ENCODE data around the gene OR5AU1. TPM values are rescaled to one million over a fixed set of nuclear protein-coding genes. Genes with fewer than 3 reads are reported as not detected.

OR5AU1 gene
- polyA plus RNA-seq, 2 of the 4 experiments (the other 2 are of a cell fraction) = not detected

- POLR2A ChIA-PET = no interaction called here
These were observed 22.0 kb downstream of the OR5AU1 start for GRCh38 chr14:21133901-21134300.

GRCh38 chr14:21123429-21123828 is 32.4 kb downstream of the OR5AU1 start:
- Histone ChIP-seq H3K4me2 (no peak overlapping the region), H3K9me3 (no peaks in the 10 kb centered on the region), H3K27ac (no peak overlapping the region), H3K4me1 (no peaks in the 10 kb centered on the region), H3K4me3 (no peak overlapping the region)
- DNase-seq (ENCODE audit: low read depth in 1 of 2, low spot score in 1 of 2) (no peak), ATAC-seq (no peak), FAIRE-seq (no peak)
- WGBS (ENCODE audit: missing lambda C conversion rate) = 50% methylated on average over 1 of the region's 1 CpG
- POLR2A ChIA-PET = interaction anchor here (1.2 kb wide), 1 partner anchor 19 kb away, joined by 3 read pairs; no protein-coding TSS in a partner anchor
- TF ChIP-seq ZC3H11A (IDR thresholded peaks at IDR 0.05) (no peak), HDAC2 (IDR thresholded peaks at IDR 0.05) (no peak), ZNF302 (CRISPR knock-in tag; IDR thresholded peaks at IDR 0.05) (no peak), HEYL (CRISPR knock-in tag; IDR thresholded peaks at IDR 0.05) (no peak), POLR2AphosphoS2 (conservative IDR thresholded peaks at IDR 0.05; ENCODE audit: low read length) (no peak)
- CTCF ChIA-PET = interaction anchor here (1.2 to 6.2 kb wide), 8 partner anchors 10 to 109 kb away, joined by 3 to 34 read pairs (median 8); no protein-coding TSS in a partner anchor

More at GRCh38 chr14:21133901-21134300, 22.0 kb downstream of the OR5AU1 start:
- Histone ChIP-seq H3K4me1 (no peaks in the 10 kb centered on the region), H3K9me3 (0 out of 3 replicates have a peak, but pooled peaks cover 3% of the 10 kb centered on the region), H3K4me2 (no peak overlapping the region), H3K4me3 (no peak overlapping the region), H3K27ac (no peak overlapping the region)
- CTCF ChIA-PET = interaction anchor here (0.7 to 4.2 kb wide), 4 partner anchors 9 to 138 kb away, joined by 3 to 34 read pairs (median 7); no protein-coding TSS in a partner anchor
- no peak for ATAC-seq
- no peak for DNase-seq (ENCODE audit: low read depth in 1 of 2, low spot score in 1 of 2)
- WGBS (ENCODE audit: missing lambda C conversion rate) = 13% methylated on average over 1 of the region's 1 CpG
- TF ChIP-seq USF2 (IDR thresholded peaks at IDR 0.05) (no peak), NPAS2 (CRISPR knock-in tag; IDR thresholded peaks at IDR 0.05; ENCODE audit: borderline replicate concordance) (no peak), HES2 (IDR thresholded peaks at IDR 0.05) (no peak), EHF (CRISPR knock-in tag; IDR thresholded peaks at IDR 0.05) (no peak), ZNF302 (CRISPR knock-in tag; IDR thresholded peaks at IDR 0.05) (no peak), KDM1A (IDR thresholded peaks at IDR 0.05; ENCODE audit: low read depth) (no peak), EP300 (IDR thresholded peaks at IDR 0.05) (no peak), MYC (IDR thresholded peaks at IDR 0.05; ENCODE audit: borderline replicate concordance, low read length) (no peak), HOXB5 (CRISPR knock-in tag; IDR thresholded peaks at IDR 0.05) (no peak), CTCF (IDR thresholded peaks at IDR 0.05) (no peak), FOSB (CRISPR knock-in tag; IDR thresholded peaks at IDR 0.05) (no peak)
- no peak for FAIRE-seq

- POLR2A ChIA-PET = no interaction called here
- FAIRE-seq = no peak
- H3K4me1 ChIP-seq = no peaks in the 10 kb centered on the region
- no peaks in the 10 kb centered on the region for H3K9me3 ChIP-seq
- WGBS (ENCODE audit: missing lambda C conversion rate) = 45% methylated on average over 1 of the region's 1 CpG
- H3K4me2 ChIP-seq = no peak overlapping the region
- H3K4me3 ChIP-seq = no peak overlapping the region
- no peak for ATAC-seq
- no peak overlapping the region for H3K27ac ChIP-seq
- DNase-seq (ENCODE audit: low read depth in 1 of 2, low spot score in 1 of 2) = no peak
- TF ChIP-seq ZNF302 (CRISPR knock-in tag; IDR thresholded peaks at IDR 0.05) (no peak), HOXB13 (CRISPR knock-in tag; IDR thresholded peaks at IDR 0.05; ENCODE audit: low read depth) (no peak)
- CTCF ChIA-PET = interaction anchor here (3.4 kb wide), 1 partner anchor 16 kb away, joined by 12 read pairs; no protein-coding TSS in a partner anchor
These were observed 34.7 kb downstream of the OR5AU1 start for GRCh38 chr14:21121122-21121521.

- POLR2A ChIA-PET = no interaction called here
These were observed 35.2 kb downstream of the OR5AU1 start for GRCh38 chr14:21120686-21121085.

More at GRCh38 chr14:21120686-21121085, 35.2 kb downstream of the OR5AU1 start:
- WGBS (ENCODE audit: missing lambda C conversion rate) = 68% methylated on average over 6 of the region's 6 CpGs
- CTCF ChIA-PET = interaction anchor here (1.0 to 3.4 kb wide), 2 partner anchors 16 kb away, joined by 4 to 12 read pairs; no protein-coding TSS in a partner anchor
- FAIRE-seq (no peak), DNase-seq (ENCODE audit: low read depth in 1 of 2, low spot score in 1 of 2) (no peak), ATAC-seq (no peak)
- Histone ChIP-seq H3K4me2 (no peak overlapping the region), H3K4me1 (no peaks in the 10 kb centered on the region), H3K9me3 (no peaks in the 10 kb centered on the region), H3K27ac (no peak overlapping the region), H3K4me3 (no peak overlapping the region)
- TF ChIP-seq HOXB13 (CRISPR knock-in tag; IDR thresholded peaks at IDR 0.05; ENCODE audit: low read depth) (no peak), EP300 (IDR thresholded peaks at IDR 0.05) (no peak), RFX5 (IDR thresholded peaks at IDR 0.05) (no peak), SMC3 (IDR thresholded peaks at IDR 0.05) (no peak), RCOR1 (IDR thresholded peaks at IDR 0.05; ENCODE audit: low read depth, low read length) (no peak), MAX (IDR thresholded peaks at IDR 0.05) (no peak)
